ENCODE data around the gene IBTK.
A peak's percentile ranks its signal among the peaks of the same experiment; 100 is the strongest.
"Not testable (repeated sequence)": the region's sequence is repeated elsewhere in the genome, so short reads cannot be mapped to it uniquely, and the experiment has no call there.

The IBTK gene

GRCh38 chr6:82247505-82248272, at the start of gene IBTK:
Gene IBTK, minus strand, starts transcription at chr6:82247744. Its CDS starts 7,258 bp downstream, at chr6:82240486.
- peak; percentile 95 for DNase-seq (ENCODE audit: low spot score)

- DNase-seq (ENCODE audit: low spot score): no peak
Observed at GRCh38 chr6:82283771-82284410, 36.3 kb upstream of the IBTK start.

DNA sequence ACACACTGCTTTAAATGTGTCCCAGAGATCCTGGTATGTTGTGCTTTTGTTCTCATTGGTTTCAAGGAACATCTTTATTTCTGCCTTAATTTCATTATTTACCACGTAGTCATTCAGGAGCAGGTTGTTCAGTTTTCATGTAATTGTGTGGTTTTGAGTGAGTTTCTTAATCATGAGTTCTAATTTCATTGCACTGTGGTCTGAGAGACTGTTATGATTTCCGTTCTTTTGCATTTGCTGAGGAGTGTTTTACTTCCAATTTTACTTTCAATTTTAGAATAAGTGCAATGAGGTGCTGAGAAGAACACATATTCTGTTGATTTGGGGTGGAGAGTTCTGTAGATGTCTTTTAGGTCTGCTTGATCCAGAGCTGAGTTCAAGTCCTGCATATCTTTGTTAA, 34.0 kb upstream of the IBTK start:
- not testable (repeated sequence) for DNase-seq (ENCODE audit: low spot score)

DNA sequence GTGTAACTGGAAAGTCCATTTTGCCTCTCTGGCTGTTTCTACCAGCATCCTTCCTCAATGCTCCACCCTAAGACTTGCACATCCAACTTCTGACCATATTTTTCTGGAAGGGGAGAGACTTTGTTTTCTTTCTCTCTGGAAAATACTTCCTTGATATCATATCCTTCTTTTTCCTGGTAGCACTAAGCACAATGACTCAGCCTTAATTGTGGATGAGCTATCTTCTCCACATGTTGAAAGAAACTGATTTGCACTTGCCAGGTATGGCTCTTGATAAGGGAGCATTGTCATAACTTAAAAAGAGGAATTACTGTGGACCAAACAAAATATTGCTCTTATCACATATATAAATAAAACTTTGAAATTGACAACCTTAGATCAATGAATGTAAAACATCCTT, 30.1 kb upstream of the IBTK start:
- DNase-seq (ENCODE audit: low spot score): no peak

- no peak for DNase-seq (ENCODE audit: low spot score)
Observed at GRCh38 chr6:82275686-82276085, 28.1 kb upstream of the IBTK start.

- no peak for DNase-seq (ENCODE audit: low spot score)
Observed at GRCh38 chr6:82273295-82273694, 25.8 kb upstream of the IBTK start.

DNA sequence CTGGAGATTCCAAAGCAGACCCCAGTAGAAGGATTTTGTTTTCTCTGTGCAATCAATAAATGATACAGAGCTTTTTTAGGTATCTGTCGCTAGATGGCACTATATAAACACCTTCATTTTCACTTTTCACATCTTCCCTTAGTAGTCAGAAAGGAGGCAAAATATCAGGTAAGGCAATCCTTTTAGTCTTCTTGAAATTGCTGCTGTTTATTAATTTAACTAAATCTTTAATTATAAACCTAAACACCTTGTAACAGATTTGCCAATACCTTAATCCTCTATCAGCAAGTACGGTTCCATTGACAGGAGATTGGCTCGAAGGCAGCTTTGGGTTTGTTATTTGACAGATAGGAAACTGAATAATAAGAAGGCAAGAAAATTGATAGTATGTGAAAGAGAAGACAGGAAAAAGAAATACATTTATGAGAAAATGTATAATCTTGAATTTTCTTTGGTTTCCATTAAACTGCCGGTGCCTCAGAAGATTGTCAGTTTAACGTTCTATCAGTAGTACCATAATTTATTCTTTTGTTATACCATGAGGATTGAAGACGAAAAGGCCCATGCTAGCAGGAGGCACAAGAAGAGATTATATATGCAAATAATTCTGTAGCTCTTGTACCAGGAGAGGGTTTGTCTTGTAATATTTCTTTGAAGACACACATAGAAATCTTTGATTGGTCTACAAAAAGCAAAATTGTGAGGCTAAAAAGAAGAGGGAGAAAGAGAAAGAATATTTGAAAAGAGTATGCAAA, 23.5 kb upstream of the IBTK start:
- peak; percentile 53 for DNase-seq (ENCODE audit: low spot score)

DNA sequence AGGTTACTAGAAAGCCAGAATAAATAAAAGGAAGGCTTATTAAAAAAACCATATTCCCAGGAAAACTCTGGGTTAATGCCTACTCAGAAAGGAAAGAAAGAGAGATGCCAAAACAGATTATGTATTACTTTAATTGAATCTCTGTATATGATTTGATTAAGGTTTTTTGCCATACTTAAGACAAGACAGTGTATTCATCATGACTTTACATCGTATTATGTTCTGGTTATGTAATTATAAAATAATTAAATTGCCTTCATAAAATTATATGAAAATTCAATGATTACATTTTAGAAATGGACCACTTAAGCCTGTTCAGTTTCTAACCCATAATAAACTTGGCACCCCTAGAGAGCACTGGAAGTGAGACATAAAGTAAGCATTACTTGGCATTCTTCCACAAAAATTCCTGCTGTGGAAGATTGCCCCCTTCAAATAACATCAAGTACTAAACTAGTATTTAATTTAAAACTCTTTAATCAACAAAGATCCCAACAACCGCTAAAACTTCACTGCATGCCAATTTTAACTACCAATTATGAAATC, 20.8 kb upstream of the IBTK start:
- no peak for DNase-seq (ENCODE audit: low spot score)

- DNase-seq (ENCODE audit: low spot score): peak; percentile 73
Observed at GRCh38 chr6:82264824-82265223, 17.3 kb upstream of the IBTK start.

GRCh38 chr6:82264321-82264720, 16.8 kb upstream of the IBTK start:
- DNase-seq (ENCODE audit: low spot score): no peak

GRCh38 chr6:82263916-82264315, 16.4 kb upstream of the IBTK start:
- DNase-seq (ENCODE audit: low spot score): no peak

DNA sequence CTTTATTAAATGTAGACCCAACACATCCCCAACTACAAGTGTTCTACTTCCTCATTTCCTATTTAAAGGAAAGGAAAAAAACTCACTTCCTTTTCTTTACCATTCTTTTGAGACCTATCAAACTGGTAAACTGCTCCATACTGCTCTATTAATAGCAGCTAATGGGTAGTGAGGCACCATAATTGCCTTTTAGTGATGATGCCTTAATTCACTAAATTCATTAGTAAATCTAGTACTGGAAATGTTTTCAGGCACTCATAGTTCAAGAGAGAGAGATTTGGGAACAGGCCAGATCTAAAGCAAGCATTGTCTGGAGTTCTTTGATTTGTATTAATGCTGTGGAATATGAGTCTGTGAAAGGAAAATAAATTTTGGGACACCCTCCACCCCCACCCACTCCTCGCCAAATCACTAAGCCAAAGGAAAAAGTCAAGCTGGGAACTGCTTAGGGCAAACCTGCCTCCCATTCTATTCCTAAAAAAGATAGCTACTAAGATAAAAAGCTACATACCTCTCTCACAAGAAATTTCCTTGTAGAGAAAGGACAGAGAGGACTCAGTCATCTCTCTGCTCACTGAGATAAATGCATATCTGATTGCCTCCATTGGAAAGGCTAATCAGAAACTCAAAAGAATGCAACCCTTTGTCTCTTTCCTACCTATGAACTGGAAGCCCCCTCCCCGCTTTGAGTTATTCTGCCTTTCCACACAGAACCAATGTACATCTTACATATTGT, 13.6 kb upstream of the IBTK start:
- DNase-seq (ENCODE audit: low spot score): no peak

DNA sequence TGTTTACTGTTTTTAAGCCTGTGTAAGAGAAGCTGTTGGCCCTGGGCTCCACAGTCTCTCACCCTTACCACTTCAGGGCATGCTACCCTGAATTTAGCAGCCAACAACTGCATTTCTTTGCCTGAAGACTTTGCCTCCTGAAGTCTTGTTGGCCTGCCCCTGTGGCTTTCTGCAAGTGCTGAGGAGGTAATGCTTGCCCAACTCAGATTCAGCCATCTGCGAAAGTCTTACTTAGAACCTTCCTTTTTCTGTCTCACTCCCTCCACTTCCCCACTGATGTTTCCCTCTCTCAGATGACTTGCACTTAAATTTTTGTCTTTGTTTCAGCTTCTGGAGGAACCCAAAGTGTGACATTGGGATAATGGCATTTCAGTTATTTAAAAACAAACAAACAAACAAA, 11.8 kb upstream of the IBTK start:
- DNase-seq (ENCODE audit: low spot score): no peak

GRCh38 chr6:82257088-82257774, 9.7 kb upstream of the IBTK start:
- no peak for DNase-seq (ENCODE audit: low spot score)

DNA sequence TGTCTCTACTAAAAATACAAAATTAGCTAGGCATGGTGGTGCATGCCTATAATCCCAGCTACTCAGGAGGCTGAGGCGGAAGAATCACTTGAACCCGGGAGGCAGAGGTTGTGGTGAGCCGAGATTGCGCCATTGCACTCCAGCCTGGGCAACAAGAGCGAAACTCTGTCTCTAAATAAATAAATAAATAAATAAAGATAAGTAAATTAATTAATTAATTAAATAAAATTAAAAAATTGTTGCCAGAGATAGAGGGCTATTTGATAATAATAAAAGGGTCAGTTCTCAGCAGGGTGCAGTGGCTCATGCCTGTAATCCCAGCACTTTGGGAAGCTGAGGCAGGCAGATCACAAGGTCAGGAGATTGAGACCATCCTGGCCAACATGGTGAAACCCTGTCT, 7.2 kb upstream of the IBTK start:
- DNase-seq (ENCODE audit: low spot score): not testable (repeated sequence)

DNA sequence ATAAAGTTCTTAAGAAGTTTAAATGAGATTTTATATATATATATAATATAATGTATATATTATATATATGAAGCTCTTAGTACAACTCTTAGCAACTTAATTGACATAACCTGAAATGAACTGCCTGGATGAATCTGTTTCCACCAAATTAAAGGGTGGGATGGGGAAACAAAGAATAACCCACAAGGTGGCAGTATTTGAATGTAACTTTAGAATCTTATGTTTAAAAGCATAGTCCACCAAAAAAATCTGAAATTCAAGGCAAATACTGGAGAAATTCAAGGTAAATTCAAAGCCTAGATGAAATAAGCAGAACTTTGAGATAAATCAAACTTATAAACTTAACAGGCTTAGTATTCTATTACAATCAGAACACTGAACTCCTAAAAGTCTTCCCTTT, 4.4 kb upstream of the IBTK start:
- DNase-seq (ENCODE audit: low spot score): no peak

DNA sequence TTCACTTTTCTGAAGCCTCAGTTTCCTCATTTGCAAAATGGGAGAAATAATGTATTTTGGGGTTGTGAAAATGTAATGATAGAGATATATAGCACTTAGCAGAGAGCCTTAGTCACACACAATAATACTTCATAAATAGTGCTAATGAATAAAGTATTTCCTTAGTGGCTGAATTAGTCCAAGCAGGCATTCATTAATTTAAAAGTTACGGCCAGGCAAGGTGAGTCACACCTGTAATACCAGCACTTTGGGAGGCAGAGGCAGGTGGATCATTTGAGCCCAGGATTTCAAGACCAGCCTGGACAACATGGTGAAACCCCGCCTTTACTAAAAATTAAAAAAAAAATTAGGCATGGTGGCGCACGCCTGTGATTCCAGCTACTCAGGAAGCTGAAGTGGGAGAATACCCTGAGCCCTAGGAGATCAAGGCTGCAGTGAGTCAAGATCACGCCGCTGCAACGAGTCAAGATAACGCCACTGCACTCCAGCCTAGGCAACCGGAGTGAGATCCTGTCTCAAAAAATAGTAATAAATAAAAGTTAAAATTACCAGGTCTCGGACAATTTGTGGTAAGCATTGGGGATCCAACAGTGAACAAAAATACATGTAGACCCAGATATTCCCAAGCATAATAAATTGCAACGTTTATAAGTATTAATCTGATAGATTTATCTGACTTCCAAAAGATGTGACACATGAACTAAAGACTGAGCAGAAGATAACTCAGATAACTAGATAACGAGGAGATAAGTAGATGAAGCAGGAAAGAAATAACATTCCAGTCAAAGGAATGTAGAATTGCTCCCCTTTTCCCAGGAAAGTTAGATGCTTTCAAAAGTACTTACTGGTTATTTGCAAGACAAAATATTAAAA, 2.1 kb upstream of the IBTK start:
- no peak for DNase-seq (ENCODE audit: low spot score)

GRCh38 chr6:82248273-82248735, 760 bp upstream of the IBTK start:
- no peak for DNase-seq (ENCODE audit: low spot score)

- peak; percentile 72 for DNase-seq (ENCODE audit: low spot score)
Observed at GRCh38 chr6:82246802-82247504, 591 bp downstream of the IBTK start.

DNA sequence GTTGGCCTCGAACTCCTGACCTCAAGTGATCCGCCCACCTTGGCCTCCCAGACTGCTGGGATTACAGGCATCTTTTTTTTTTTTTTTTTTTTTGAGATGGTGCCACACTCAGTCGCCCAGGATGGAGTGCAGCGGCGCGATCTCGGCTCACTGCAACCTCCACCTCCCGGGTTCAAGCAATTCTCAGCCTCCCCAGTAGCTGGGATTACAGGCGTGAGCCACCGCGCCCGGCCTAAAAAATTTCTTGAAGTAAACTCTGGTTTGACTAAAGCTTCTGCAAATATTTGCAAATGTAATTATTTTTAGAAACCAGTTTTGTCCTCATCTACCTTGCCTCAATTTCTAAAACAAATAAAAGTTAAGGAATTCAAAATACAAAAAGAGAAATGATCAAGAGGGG, 1.2 kb downstream of the IBTK start:
- no peak for DNase-seq (ENCODE audit: low spot score)
